Measurements from ENCODE around the gene LETM1. TPM values are rescaled to one million over a fixed set of nuclear protein-coding genes. Genes with fewer than 3 reads are reported as not detected.

The LETM1 gene
- 37.8 TPM for total RNA-seq
- long read RNA-seq, full-length matches to known transcripts = 30 of 58 reads
- long read RNA-seq, partial matches to known transcripts = 15 of 58 reads
- long read RNA-seq, other reads (novel, unspliced or antisense) = 13 of 58 reads

DNA sequence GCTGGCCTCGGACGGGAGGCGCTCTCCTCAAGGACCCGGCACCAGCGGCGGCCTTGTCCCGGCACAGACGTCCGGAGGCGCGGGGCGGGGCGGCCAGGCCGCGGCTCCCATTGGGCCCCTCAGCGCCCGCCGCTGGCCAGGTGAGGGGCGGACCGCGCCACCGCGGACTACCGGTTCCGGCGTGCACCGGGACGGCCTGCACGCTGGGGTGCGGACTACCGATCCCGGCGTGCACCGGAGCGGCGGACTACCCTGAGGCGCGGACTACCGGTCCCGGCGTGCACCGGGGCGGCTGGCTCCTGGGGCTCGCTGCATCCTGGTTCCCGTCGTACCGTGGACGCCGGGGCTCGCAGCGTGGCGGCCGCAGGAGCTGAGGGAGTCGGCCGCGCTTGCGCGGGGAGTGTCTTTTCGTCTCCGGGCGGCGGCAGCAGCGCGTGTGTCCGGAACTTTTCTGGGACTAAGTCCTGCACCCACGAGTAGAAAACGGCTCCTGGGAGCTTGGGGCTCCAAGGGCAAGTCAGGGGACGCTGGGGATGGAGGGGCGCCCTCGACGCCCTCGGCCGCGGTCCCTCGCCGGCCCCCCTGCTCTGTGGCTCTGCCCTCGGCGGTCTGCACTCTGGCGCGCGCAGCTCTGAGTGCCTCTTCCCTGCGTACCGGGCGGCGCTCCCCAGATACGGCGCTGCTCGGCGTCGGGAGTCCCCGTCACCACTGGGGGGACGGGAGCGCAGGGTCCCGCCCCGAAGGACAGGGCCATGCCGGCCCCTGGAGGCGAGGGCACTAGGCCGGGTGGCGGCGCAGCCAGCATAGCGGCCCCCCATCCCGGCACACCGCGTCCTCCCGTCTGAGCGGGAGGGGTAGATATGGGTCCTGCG lies at the start of gene LETM1:
Gene LETM1 (minus strand): TSS at position 86 of the 872 bp plus-strand sequence. CDS start 206 bp downstream, outside the sequence.
- intact Hi-C loops (cut with DNase I) = loop anchor here (2.0 kb wide), 1 partner anchor 14 kb away; the partner anchor contains the start of gene NSD2
- peak; percentile 97 for DNase-seq (ENCODE audit: low spot score)

DNA sequence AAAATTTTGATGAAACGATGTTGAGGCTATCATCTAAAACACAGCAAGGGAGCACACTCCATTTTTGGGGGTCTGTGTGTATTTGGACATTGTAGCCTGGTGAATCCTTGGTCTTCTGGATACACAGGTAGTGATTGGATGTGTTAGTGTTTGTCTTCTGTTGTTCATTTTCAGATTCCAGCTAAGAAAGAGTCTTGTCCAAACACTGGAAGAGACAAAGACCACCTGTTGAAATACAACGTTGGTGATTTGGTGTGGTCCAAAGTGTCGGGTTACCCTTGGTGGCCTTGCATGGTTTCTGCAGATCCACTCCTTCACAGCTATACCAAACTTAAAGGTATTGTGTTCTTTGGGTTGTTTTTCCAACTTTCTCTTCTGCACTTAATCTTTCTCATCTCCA lies 48.1 kb upstream of the LETM1 start:
- DNase-seq (ENCODE audit: low spot score) = no peak
- intact Hi-C loops (cut with DNase I) = no loop called here

DNA sequence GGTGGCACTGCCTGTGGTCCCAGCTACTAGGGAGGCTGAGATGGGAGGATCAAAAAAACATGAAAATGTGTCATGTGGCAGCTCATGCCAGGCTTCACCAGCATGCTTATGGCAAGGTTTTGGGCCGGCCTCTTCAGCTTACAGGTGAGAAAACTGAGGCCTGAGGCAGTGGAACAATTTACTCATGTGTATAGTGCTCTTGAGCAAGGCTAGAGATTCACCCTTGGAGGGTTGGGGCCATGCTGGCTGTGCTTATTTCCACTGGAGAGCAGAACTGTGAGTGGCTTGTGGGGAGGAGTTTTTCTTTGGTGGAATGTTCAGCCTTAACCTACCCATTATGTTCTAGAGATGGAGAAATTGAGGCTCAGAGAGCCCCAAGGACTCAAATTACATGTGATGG lies 47.1 kb upstream of the LETM1 start:
- intact Hi-C loops (cut with DNase I) = no loop called here

DNA sequence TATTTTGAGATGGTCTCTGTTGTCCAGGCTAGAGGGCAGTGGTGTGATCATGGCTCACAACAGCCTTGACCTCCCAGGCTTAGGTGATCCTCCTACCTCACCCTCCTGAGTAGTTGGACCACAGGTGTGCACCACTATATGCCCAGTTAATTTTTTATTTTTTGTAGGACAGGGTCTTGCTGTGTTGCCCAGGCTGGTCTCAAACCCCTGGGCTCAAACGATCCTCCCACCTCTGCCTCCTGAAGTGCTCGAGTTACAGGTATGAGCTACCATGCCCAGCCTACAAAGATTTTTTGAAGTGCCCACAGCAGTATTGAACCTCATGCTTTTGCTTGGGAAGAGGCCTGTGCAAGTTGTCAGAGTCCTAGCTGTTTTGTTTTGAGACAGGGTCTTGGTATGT lies 46.3 kb upstream of the LETM1 start:
- DNase-seq (ENCODE audit: low spot score) = no peak
- intact Hi-C loops (cut with DNase I) = no loop called here

More for the DNA sequence above, 47.1 kb upstream of the LETM1 start:
- DNase-seq (ENCODE audit: low spot score) = no peak

DNA sequence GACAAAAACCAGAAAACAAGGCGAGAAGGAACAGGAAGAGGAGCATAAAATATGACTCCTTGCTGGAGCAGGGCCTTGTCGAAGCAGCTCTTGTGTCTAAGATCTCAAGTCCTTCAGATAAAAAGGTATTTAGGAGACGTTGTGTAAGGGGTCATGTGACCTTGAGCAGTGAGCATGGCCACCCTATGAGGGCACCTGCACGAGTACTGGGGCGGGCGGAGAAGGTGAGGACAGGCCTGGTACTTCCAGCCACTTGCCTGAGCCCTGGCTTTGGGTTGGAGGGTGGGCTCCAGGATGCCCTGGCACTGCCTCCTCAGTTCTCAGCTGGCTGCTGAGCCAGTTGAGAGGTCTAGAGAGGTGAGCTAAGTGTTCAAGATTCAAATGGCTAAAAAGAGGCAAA lies 45.2 kb upstream of the LETM1 start:
- no peak for DNase-seq (ENCODE audit: low spot score)
- intact Hi-C loops (cut with DNase I) = no loop called here

DNA sequence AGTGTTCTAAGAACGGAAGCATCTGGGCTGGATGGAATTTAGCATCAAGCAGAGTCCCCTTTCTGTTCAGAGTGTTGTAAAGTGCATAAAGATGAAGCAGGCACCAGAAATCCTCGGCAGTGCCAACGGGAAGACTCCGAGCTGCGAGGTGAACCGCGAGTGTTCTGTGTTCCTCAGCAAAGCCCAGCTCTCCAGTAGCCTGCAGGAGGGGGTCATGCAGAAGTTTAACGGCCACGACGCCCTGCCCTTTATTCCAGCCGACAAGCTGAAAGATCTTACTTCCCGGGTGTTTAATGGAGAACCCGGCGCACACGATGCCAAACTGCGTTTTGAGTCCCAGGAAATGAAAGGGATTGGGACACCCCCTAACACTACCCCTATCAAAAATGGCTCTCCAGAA lies 44.7 kb upstream of the LETM1 start:
- intact Hi-C loops (cut with DNase I) = no loop called here
- no peak for DNase-seq (ENCODE audit: low spot score)

DNA sequence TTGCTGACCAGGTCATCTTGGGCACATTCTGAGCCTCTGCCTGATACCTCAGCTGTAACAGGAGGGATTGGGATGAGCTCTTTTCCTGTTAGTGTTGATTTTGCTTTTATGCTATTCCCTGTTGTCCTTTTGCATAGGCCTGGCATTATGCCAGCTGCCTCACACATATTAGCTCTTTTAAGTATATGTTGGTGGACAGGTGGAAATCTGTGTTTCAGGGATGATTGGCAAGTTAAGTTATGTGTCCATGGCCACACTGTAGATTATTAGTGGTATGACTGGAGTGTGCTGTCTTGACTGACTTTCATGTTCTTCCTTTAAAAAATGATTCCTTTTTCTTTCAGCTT lies 44.1 kb upstream of the LETM1 start:
- intact Hi-C loops (cut with DNase I) = no loop called here
- DNase-seq (ENCODE audit: low spot score) = no peak

DNA sequence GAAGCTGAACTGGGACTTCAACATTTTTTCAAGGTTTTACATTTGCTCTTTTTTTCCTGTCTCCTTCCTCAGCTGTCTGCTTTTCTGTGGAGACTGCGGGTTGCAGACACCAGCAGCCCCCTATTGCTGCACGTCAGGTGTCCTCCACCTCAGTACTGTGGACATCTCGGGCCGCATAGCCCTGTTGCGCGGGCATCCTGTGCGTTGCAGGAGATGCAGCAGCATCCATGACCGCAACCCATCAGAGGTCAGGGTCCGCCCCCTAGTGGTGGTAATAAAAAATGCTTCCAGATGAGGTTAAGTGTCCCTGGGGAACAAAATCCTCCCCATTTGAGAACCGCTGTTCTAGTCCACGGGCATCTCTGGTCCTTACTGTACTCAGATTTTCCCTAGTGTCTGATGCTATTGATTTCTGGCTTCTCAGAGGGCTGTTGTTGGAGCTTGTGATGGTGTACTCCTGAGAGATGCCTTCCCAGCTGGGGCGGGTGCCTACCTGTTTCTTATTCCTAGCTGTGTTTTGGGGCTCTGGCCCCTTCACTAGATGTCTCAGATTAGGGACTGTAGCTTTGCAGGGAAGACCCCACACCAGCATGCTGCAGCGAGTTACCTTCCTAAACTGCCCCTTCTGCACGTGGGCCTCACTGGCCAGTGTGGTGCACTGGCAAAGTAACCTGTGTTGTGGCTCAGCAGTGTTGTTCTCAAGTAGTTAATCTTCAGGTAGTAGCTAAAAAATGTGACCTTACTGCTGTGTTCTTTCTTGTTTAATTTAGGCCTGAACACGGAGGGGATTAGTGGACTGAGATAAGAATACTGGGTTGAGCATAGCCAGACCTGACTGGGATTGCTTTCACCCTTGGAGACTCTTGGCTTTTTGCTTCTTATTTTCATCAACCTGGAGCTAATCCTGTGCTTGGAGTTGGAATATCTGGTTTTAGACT lies 43.5 kb upstream of the LETM1 start:
- intact Hi-C loops (cut with DNase I) = loop anchor here (2.0 kb wide), 1 partner anchor 153 kb away; no protein-coding TSS in a partner anchor
- DNase-seq (ENCODE audit: low spot score) = peak; percentile 89

DNA sequence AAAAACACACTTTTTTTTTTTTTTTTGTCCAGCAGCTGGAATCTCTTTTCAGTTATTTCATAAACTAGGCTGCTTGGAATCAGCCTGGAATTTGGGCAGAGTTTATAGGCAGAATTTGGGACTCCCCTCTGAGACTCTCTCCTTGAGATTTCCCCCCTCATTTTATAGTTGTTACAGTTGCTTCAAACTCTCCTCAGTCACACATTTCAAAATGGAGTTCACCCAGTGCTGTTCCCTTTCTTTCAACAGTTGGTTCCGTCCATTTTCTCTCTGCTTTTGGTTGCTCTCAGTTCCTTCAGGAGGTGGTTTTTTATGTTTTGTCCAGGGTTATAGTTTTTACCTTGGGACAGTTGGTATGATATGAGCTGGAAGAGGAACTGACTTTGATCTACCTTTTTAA lies 42.7 kb upstream of the LETM1 start:
- DNase-seq (ENCODE audit: low spot score) = no peak
- intact Hi-C loops (cut with DNase I) = loop anchor here (2.0 kb wide), 1 partner anchor 152 kb away; no protein-coding TSS in a partner anchor

DNA sequence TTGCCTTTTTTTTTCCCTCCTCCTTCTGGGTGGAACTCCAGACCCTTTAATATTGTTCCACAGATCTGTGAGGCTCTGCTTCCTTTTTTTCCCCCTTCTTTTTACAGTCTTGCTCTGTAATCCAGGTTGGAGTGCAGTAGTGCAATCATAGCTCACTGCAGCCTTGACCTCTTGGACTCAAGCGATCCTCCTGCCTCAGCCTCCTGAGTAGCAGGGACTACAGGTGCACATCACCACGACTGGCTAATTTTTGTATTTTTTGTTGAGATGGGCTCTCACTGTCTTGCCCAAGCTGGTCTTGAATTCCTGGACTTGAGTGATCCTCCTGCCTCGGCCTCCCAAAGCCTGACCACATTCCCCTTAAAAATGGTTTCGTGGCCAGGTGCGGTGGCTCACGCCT lies 42.1 kb upstream of the LETM1 start:
- no peak for DNase-seq (ENCODE audit: low spot score)
- intact Hi-C loops (cut with DNase I) = loop anchor here (2.0 kb wide), 1 partner anchor 151 kb away; no protein-coding TSS in a partner anchor

DNA sequence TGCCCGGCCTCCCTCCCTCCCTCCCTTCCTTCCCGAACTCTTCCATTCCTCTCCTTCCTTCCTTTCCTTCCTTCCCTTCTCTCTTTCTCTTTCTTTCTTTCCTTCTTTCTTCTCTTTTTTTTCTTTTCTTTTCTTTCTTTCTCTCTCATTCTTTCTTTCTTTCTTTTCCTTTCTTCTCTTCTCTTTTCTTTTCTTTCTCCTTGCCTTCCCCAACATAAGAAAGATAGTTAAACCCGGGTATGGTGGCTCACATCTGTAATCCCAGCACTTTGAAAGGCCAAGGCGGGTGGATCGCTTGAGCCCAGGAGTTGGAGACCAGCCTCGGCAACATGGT lies 40.7 kb upstream of the LETM1 start:
- intact Hi-C loops (cut with DNase I) = no loop called here
- DNase-seq (ENCODE audit: low spot score) = no peak

DNA sequence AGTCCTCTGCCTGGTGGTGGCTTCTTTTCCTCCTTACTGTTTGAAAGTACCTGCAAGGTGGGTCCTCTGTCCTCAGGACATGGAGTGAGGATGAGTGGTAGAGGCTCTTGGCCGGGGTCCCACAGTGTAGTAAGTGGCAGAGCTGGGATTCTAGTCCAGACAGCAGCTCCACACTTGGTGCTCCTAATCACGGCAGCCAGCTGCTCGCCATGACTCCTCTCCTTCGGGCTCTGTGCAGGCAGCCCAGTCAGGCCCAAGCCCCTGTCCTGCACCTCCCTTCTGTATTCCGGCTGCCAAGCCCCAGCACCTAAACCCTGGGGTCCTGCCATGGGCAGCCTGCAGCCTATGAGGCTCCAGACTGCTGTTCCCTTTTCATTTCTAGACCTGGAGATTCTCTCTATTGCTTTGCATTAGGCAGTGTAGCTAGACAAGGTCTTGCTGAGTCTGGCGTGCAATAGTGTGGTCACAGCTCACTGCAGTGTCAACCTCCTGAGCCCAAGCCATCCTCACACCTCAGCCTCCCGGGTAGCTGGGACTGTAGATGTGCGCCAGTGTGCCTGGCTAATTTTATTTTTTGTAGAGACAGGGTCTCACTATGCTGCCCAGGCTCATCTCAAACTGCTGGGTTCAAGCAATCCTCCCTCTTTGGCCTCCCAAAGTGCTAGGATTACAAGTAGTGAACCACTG lies 40.2 kb upstream of the LETM1 start:
- DNase-seq (ENCODE audit: low spot score) = no peak
- intact Hi-C loops (cut with DNase I) = no loop called here

DNA sequence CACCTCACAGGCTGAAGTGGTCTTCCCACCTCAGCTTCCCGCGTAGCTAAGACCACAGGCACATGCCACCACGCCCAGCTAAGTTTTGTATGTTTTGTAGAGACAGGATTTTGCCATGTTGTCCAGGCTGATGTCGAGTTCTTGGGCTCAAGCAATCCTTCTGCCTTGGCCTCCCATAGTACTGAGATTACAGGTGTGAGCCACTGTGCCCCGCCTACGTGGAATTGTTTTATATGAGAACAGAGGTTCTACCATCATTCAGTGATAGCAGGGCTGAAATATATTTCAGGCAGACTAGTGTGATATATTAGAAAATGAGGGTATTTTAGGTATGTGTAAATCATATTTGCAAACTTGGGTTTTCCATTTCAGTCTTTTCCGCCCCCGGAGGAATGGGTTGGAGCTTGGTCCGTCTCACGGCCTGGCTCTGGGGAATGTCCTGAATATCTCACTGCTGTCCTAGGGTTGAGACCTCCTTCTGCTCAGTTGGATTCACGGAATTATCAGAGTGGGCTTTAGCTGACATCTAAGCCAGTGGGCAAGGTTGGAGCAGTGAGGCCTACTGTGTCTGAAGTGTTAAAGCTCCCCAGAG lies 35.1 kb upstream of the LETM1 start:
- intact Hi-C loops (cut with DNase I) = no loop called here
- DNase-seq (ENCODE audit: low spot score) = no peak

DNA sequence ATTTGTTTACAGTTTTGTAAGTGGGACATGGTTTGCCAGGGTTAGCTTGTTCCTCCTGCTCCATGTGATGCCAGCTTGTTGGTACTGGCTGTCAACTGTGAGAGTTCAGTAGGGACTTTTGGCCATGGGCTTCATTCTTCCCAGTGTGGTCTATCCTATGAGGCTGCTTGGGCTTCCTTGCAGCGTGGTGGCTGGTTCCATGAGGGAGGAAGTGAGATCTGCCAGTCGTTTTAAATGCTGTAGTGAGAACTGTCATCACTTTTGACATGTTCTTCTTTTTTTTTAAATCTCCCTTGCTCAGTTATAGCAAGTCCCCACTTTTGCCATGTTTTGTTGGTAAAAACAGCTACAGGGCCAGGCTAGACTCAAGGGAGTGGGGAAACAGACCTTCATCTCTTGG lies 31.1 kb upstream of the LETM1 start:
- intact Hi-C loops (cut with DNase I) = no loop called here
- no peak for DNase-seq (ENCODE audit: low spot score)

DNA sequence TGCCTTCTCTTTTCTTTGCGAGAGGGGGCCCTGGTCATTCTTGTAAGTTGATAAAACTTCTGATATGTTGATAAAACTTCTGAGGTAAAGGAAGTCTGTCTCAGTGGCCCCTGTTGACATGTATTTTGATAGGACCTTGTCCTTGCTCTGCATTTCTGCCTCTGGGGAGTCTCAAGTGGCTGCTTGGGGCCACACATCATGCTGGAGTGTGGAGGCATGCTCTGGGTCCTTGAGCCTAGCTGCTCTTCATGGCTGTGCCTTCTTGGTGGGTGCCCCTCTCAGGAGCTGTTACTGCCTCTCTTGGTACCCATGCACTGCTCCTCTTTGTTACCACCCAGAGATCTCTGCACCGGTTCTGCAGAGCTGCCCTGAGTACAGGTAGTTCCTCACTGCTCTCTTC lies 29.5 kb upstream of the LETM1 start:
- no peak for DNase-seq (ENCODE audit: low spot score)
- intact Hi-C loops (cut with DNase I) = no loop called here

DNA sequence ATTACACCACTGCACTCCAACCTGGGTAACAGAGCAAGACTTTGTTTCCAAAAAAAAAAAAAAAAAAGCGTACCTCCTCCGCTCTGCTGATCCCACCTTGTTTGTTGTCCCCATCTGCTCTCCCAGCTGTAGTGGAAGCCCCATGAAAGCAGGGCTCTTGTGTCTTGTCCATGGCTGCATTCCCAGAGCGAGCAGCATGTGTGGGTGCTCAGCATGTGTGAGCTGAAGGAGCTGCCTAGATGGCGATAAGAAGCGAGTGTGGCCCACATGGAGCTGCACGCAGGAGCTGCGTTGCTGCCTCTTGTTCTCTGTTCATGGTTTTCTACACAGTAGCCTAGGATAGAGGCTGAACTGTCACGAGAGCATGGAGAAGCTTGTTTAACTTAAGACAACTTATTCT lies 27.6 kb upstream of the LETM1 start:
- no peak for DNase-seq (ENCODE audit: low spot score)
- intact Hi-C loops (cut with DNase I) = loop anchor here (5.0 kb wide), 1 partner anchor 41 kb away; no protein-coding TSS in a partner anchor

DNA sequence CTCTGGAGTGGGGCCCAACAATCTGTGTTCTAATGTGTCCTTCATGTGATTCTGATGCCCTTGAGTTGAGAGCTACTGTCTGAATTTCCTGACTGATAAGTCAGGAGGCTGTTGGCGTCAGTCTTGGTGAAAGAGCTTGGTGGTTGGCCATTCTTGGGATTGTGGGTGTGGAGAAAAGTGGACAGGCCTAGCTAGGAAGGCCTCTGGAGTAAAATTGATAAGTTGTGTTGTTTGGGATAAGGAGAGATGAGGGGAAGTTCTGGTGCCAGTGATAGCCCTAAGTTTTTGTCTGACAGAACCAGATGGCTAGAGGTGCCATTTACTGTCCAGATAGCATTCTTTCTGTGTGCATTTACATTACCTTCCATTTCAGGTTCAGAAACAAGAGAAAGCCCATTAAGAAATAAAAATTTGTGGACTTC lies 26.9 kb upstream of the LETM1 start:
- no peak for DNase-seq (ENCODE audit: low spot score)
- intact Hi-C loops (cut with DNase I) = loop anchor here (5.0 kb wide), 1 partner anchor 41 kb away; no protein-coding TSS in a partner anchor

DNA sequence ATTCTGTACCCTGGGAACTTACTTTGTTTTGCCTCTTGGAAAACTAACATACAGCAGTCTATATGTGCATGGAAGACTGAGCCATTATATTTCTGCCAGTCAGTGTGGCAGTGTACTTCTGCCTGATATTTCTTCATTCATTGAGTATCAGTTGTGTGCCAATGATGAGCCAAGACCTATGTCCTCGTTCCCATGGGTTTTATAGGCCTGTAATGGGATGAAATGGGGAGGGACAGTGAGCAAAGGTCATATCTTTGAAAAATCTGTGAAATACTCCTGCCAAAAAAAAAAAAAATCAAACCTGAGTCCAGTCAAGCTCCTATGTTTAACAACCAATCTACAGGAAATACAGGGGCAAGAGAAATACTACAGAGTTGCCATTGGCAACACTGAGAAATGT lies 24.4 kb upstream of the LETM1 start:
- intact Hi-C loops (cut with DNase I) = loop anchor here (5.0 kb wide), 1 partner anchor 38 kb away; no protein-coding TSS in a partner anchor
- DNase-seq (ENCODE audit: low spot score) = no peak

DNA sequence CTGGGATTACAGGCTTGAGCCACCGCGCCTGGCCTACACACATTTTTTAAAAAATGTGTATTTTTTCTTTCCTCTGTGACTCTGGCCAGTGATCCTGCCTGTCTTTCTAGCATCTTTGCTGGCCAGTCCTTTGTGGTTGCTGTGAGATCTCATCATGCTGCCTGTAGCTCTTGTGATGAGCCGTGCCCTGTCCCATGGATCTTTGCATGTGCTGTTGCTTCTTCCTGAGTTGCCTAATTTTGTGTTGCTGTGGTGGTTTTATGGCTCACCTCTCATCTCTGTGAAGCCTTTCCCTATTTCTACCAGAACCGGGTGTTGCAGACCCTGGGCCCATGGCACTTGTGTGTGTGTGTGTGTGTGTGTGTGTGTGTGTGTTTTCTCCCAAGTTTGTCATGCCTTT lies 23.5 kb upstream of the LETM1 start:
- no peak for DNase-seq (ENCODE audit: low spot score)
- intact Hi-C loops (cut with DNase I) = no loop called here
